Ishikawa (cell line): ENCODE results near the gene ABCB9.

Experiments used
- CEBPB ChIP-seq: IDR thresholded peaks from 2 replicates; pipeline ENCODE4 v1.6.1; 2012
- CREB1 ChIP-seq: IDR thresholded peaks from 2 replicates; pipeline ENCODE4 v1.6.1; 2012; ENCODE audit warnings: low read depth
- EGR1 ChIP-seq: IDR thresholded peaks from 2 replicates; pipeline ENCODE4 v1.6.1; 2012
- EP300 ChIP-seq: IDR thresholded peaks from 2 replicates; pipeline ENCODE4 v1.6.1; 2012; ENCODE audit warnings: borderline replicate concordance
- FOXM1 ChIP-seq: IDR thresholded peaks from 2 replicates; pipeline ENCODE4 v1.6.1; 2012; ENCODE audit warnings: low read depth, borderline replicate concordance
- MAX ChIP-seq: IDR thresholded peaks from 2 replicates; pipeline ENCODE4 v1.6.1; 2012
- NFIC ChIP-seq: IDR thresholded peaks from 2 replicates; pipeline ENCODE4 v1.6.1; 2012
- RAD21 ChIP-seq: IDR thresholded peaks from 2 replicates; pipeline ENCODE4 v1.6.1; 2012; ENCODE audit warnings: low read depth
- REST ChIP-seq: IDR thresholded peaks from 2 replicates; pipeline ENCODE4 v1.6.1; 2012; ENCODE audit warnings: low read depth, mild to moderate bottlenecking
- TAF1 ChIP-seq: IDR thresholded peaks from 2 replicates; pipeline ENCODE4 v1.6.1; 2012; ENCODE audit warnings: low read depth, mild to moderate bottlenecking
- TCF12 ChIP-seq: IDR thresholded peaks from 2 replicates; pipeline ENCODE4 v1.6.1; 2012; ENCODE audit warnings: low read depth
- TEAD4 ChIP-seq: IDR thresholded peaks from 2 replicates; pipeline ENCODE4 v1.6.1; 2012
- USF1 ChIP-seq: IDR thresholded peaks from 2 replicates; pipeline ENCODE4 v1.6.1; 2012
- YY1 ChIP-seq: IDR thresholded peaks from 2 replicates; pipeline ENCODE4 v1.6.1; 2012; ENCODE audit warnings: low read depth
- ZBTB7A ChIP-seq: IDR thresholded peaks from 2 replicates; pipeline ENCODE4 v1.6.1; 2012; ENCODE audit warnings: low read depth

Gene ABCB9

GRCh38 chr12:122909442-122910288, 56.6 kb downstream of the ABCB9 start:
- TF ChIP-seq REST (no peak), CEBPB (no peak), TCF12 (no peak), TEAD4 (no peak), EGR1 (no peak), RAD21 (no peak), MAX (no peak), USF1 (no peak), YY1 (no peak), CREB1 (no peak), FOXM1 (no peak), TAF1 (no peak), ZBTB7A (no peak), NFIC (no peak), EP300 (no peak)

GRCh38 chr12:122908915-122909314, 57.3 kb downstream of the ABCB9 start:
- no peak for TF ChIP-seq TAF1

- no peak for TF ChIP-seq YY1
- no peak for TF ChIP-seq TEAD4
- TF ChIP-seq USF1: no peak
- TF ChIP-seq CEBPB: no peak
- no peak for TF ChIP-seq RAD21
- TF ChIP-seq FOXM1: no peak
Observed at GRCh38 chr12:122903693-122904034, 62.6 kb downstream of the ABCB9 start.

- TF ChIP-seq EP300: no peak
- TF ChIP-seq ZBTB7A: no peak
- no peak for TF ChIP-seq EGR1
- no peak for TF ChIP-seq TAF1
- no peak for TF ChIP-seq NFIC
- no peak for TF ChIP-seq RAD21
- no peak for TF ChIP-seq MAX
- no peak for TF ChIP-seq FOXM1
- no peak for TF ChIP-seq CREB1
- TF ChIP-seq CEBPB: no peak
- no peak for TF ChIP-seq YY1
Observed at GRCh38 chr12:122902854-122903692, 63.2 kb downstream of the ABCB9 start.

- no peak for TF ChIP-seq TEAD4
- TF ChIP-seq RAD21: no peak
- TF ChIP-seq TAF1: no peak
- no peak for TF ChIP-seq EGR1
- no peak for TF ChIP-seq MAX
- no peak for TF ChIP-seq ZBTB7A
- no peak for TF ChIP-seq CREB1
Observed at GRCh38 chr12:122899887-122900286, 66.4 kb downstream of the ABCB9 start.

GRCh38 chr12:122896662-122897061, 69.6 kb downstream of the ABCB9 start:
- TF ChIP-seq TEAD4: no peak
- TF ChIP-seq TAF1: no peak
- TF ChIP-seq NFIC: no peak
- no peak for TF ChIP-seq USF1
- TF ChIP-seq CREB1: no peak
- TF ChIP-seq RAD21: no peak
- TF ChIP-seq ZBTB7A: no peak
- TF ChIP-seq TCF12: no peak
- TF ChIP-seq REST: no peak
- TF ChIP-seq FOXM1: no peak
- TF ChIP-seq YY1: no peak
- TF ChIP-seq EP300: no peak
- no peak for TF ChIP-seq CEBPB
- no peak for TF ChIP-seq MAX
- no peak for TF ChIP-seq EGR1
